Measurements from ENCODE around the gene EIF4G2. TPM values are rescaled to one million over a fixed set of nuclear protein-coding genes. Genes with fewer than 3 reads are reported as not detected.

The EIF4G2 gene
- total RNA-seq, 2 donors from 2014 or later, result 496 to 508 TPM

DNA sequence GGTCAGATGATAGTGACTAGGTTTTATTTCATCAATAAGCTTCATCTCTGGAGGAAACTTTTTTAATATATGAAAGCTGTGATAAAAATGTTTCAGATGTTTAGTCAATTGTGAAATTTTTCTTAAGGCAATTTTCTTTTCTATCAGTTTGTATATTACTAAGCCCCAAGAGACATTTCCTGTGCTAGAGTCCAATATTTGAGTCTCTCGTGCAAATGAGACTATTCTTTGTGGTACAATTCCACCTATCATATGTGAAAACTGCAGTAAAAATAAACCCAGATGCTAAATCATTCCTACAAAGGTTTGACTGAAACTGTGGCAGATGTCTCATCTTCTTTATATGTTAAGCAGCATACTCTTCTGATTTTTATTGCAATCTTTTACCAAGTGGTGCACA, 29.6 kb downstream of the EIF4G2 start:
- Histone ChIP-seq H3K4me3 (no peak overlapping the region), H3K27me3 (no peaks in the 10 kb centered on the region), H3K27ac (peak overlapping the region; percentile 74 to 78), H3K4me1 (peaks cover 0 to 29% of the 10 kb centered on the region in 2 donors), H3K36me3 (peaks cover 35% of the 10 kb centered on the region), H3K9me3 (no peaks in the 10 kb centered on the region)
- DNase-seq (ENCODE audit: low spot score), result no peak
- TF ChIP-seq, protein P1, sequence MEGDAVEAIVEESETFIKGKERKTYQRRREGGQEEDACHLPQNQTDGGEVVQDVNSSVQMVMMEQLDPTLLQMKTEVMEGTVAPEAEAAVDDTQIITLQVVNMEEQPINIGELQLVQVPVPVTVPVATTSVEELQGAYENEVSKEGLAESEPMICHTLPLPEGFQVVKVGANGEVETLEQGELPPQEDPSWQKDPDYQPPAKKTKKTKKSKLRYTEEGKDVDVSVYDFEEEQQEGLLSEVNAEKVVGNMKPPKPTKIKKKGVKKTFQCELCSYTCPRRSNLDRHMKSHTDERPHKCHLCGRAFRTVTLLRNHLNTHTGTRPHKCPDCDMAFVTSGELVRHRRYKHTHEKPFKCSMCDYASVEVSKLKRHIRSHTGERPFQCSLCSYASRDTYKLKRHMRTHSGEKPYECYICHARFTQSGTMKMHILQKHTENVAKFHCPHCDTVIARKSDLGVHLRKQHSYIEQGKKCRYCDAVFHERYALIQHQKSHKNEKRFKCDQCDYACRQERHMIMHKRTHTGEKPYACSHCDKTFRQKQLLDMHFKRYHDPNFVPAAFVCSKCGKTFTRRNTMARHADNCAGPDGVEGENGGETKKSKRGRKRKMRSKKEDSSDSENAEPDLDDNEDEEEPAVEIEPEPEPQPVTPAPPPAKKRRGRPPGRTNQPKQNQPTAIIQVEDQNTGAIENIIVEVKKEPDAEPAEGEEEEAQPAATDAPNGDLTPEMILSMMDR (IDR thresholded peaks at IDR 0.05), result no peak

DNA sequence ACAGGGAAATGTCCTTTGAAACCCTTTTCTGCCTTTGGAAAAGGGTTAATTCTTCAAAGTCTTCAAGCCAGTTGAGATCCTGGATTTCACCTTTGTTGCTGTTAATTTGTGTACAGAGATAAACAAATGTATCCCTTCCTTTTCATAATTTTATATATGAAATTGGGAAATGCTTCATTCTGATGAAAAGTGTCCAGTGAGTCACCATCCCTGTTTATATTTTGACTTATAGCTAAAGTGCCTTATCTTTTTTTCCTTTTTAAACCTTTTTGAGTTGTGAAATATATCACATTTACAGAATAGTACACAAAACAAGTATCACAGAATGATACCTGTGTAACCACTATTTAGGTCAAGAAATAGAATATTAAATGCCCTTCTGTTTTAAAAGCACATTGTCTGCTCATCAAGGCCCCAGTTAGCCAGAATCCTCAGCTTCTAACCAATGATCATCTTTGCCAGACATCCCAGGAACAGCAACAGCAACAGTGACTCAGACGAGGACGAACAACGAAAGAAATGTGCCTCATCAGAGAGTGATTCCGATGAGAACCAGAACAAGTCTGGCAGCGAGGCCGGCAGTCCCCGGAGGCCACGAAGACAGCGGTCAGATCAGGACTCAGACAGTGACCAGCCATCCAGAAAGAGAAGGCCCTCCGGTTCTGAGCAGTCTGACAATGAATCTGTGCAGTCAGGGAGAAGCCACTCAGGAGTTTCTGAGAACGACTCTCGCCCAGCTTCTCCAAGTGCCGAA, 30.3 kb downstream of the EIF4G2 start:
- Histone ChIP-seq H3K27ac (peak overlapping the region; percentile 74 to 78), H3K4me3 (no peak overlapping the region), H3K36me3 (peaks cover 42% of the 10 kb centered on the region), H3K4me1 (peaks cover 0 to 24% of the 10 kb centered on the region in 2 donors), H3K9me3 (no peaks in the 10 kb centered on the region), H3K27me3 (no peaks in the 10 kb centered on the region)
- TF ChIP-seq, protein P1 (IDR thresholded peaks at IDR 0.05), result no peak
- peak; percentile 70 for DNase-seq (ENCODE audit: low spot score)

DNA sequence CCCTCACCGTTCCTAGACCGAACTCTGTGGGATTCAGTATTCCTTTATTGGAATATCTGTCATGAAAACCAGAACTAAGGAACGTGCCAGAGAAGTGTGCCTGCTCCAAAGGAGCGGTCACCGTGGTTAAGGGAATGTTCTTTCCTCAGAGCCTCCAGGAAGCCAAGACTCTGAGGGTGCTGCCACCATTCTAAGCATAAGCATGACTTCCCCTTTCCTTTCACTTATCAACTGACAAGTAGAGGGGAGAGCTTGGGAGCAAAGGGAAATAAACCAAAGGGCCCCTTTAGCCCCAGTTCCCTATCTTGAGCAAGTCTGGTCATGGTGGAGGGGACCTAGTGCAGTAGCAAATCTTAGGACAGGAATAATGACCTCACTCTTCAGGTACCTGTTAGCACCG, 30.9 kb downstream of the EIF4G2 start:
- Histone ChIP-seq H3K27me3 (no peaks in the 10 kb centered on the region), H3K27ac (peak overlapping the region; percentile 74 to 78)

DNA sequence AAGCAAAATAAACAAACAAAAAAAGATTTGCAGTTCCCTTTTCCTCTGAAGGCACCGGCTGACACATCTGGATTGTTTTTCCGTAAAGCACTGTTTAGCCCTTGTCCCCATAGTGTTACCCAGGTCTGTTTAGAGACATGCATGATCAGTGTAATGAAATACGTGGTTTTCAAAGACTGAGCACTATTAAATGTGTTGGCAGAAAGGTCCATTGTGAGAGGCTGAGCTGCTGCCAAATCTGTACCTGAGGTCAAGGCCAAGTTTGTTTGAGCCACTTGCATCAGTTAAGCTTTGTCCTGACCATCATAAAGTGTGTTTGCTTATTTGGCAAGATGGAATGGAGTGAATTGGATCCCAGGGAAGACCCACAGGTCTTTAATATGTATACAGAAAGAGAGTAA, 31.3 kb downstream of the EIF4G2 start:
- H3K4me1 ChIP-seq, result peaks cover 0 to 24% of the 10 kb centered on the region in 2 donors
- H3K36me3 ChIP-seq, result peaks cover 52% of the 10 kb centered on the region
- no peak overlapping the region for H3K4me3 ChIP-seq
- no peaks in the 10 kb centered on the region for H3K9me3 ChIP-seq
- DNase-seq (ENCODE audit: low spot score), result no peak
- H3K27ac ChIP-seq, result peak overlapping the region; percentile 74 to 78
- no peaks in the 10 kb centered on the region for H3K27me3 ChIP-seq
- TF ChIP-seq, protein P1 (IDR thresholded peaks at IDR 0.05), result no peak

More for the DNA sequence above, 30.9 kb downstream of the EIF4G2 start:
- Histone ChIP-seq H3K36me3 (peaks cover 48% of the 10 kb centered on the region), H3K4me3 (no peak overlapping the region), H3K4me1 (peaks cover 0 to 24% of the 10 kb centered on the region in 2 donors), H3K9me3 (no peaks in the 10 kb centered on the region)
- DNase-seq (ENCODE audit: low spot score), result no peak
- TF ChIP-seq, protein P1 (IDR thresholded peaks at IDR 0.05), result no peak

DNA sequence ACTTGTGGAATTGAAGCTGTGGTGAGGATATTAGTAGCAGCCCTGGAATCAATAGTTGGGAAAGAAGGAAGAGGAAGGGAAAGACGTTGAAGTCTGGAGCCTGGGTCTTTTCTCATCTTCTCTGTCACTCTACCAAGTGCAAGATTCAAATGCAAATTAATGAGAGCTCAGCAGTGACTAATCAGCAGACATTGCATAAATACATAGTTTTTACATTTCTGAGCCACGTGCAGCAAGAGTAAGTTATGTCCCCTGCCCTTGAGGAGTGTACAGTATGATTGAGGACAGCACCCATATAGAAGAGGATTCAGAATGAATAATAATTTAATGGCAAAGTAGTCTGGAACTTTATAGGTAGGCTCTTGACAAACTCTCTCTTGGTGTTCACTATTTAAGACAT, 33.9 kb downstream of the EIF4G2 start:
- H3K4me3 ChIP-seq, result no peak overlapping the region
- no peak overlapping the region for H3K27ac ChIP-seq
- no peak for DNase-seq (ENCODE audit: low spot score)
- H3K27me3 ChIP-seq, result no peaks in the 10 kb centered on the region
- no peaks in the 10 kb centered on the region for H3K9me3 ChIP-seq
- TF ChIP-seq, protein P1 (IDR thresholded peaks at IDR 0.05), result no peak
- H3K4me1 ChIP-seq, result peaks cover 0 to 31% of the 10 kb centered on the region in 2 donors
- H3K36me3 ChIP-seq, result peaks cover 60% of the 10 kb centered on the region

Data from right atrium auricular region (tissue), 2 donors.